A172 (cell line): ENCODE results near the gene PGA5. TPM values are rescaled to one million over a fixed set of nuclear protein-coding genes. Genes with fewer than 3 reads are reported as not detected.

ENCODE experiments used
- DNase-seq: peaks from one replicate; pipeline ENCODE4 v3.0.0-alpha.2; 2015; ENCODE audit warnings: low spot score
- total RNA-seq: library from RNA; depleted of rRNA; stranded (reverse); fragments of >200 nt; shearing (Covaris generic); gene quantifications from 2 replicates; pipeline ENCODE4 v1.2.3, GENCODE V29; 2014; rRNA removed

PGA5 gene
- total RNA-seq, 1 experiment from 2014 or later: not detected

- DNase-seq: no peak
Measured at GRCh38 chr11:61294717-61295595, 54.0 kb downstream of the PGA5 start, which contains the start of gene VWCE. VWCE (minus strand) TSS chr11:61295316; CDS start chr11:61295037, 279 bp downstream.

- DNase-seq: no peak
Measured at GRCh38 chr11:61295596-61295926, 54.6 kb downstream of the PGA5 start.

GRCh38 chr11:61297341-61297740, 56.4 kb downstream of the PGA5 start:
- DNase-seq: no peak

- DNase-seq: peak; percentile 67
Measured at GRCh38 chr11:61297746-61298145, 56.8 kb downstream of the PGA5 start.

- DNase-seq: no peak
Measured at GRCh38 chr11:61298663-61299244, 57.8 kb downstream of the PGA5 start.

Other genes with a start within 250 kb of the PGA5 start
- not detected in 2 replicates for gene CD5, start 138.7 kb upstream of the PGA5 start, total RNA-seq
- 9.1 and 9.7 TPM in 2 replicates for gene VPS37C, start 79.7 kb upstream of the PGA5 start, total RNA-seq
- not detected in 2 replicates for gene PGA3, start 37.7 kb upstream of the PGA5 start, total RNA-seq
- gene PGA4, start 18.8 kb upstream of the PGA5 start, total RNA-seq: 2.2 TPM in 1 of 2 replicates, not detected in the other
- 0.05 TPM in 1 of 2 replicates, not detected in the other for gene VWCE, start 54.1 kb downstream of the PGA5 start, total RNA-seq
- 153 and 155 TPM in 2 replicates for gene DDB1, start 91.9 kb downstream of the PGA5 start, total RNA-seq
- 34.7 and 45.9 TPM in 2 replicates for gene TKFC, start 92.1 kb downstream of the PGA5 start, total RNA-seq
- gene CYB561A3, start 120.7 kb downstream of the PGA5 start, total RNA-seq: 37.1 and 45.0 TPM in 2 replicates
- gene TMEM138, start 121.2 kb downstream of the PGA5 start, total RNA-seq: 10.8 and 41.9 TPM in 2 replicates
- gene TMEM216, start 151.4 kb downstream of the PGA5 start, total RNA-seq: not detected in 2 replicates
- gene CPSF7, start 188.8 kb downstream of the PGA5 start, total RNA-seq: 26.9 and 34.3 TPM in 2 replicates
- 40.3 and 40.6 TPM in 2 replicates for gene SDHAF2, start 188.9 kb downstream of the PGA5 start, total RNA-seq